Measurements from ENCODE around the gene SOAT2.

SOAT2 gene

GRCh38 chr12:53096759-53097158 is 6.5 kb upstream of the SOAT2 start:
- no peak for TF ChIP-seq CTCF (IDR thresholded peaks at IDR 0.05)

- no peak for TF ChIP-seq CTCF (IDR thresholded peaks at IDR 0.05)
These were observed 6.1 kb upstream of the SOAT2 start for GRCh38 chr12:53097207-53097563.

GRCh38 chr12:53097564-53098353 is 5.5 kb upstream of the SOAT2 start, which contains the start of gene IGFBP6:
IGFBP6 (plus strand) TSS chr12:53097667; CDS start chr12:53097718, 51 bp downstream.
- no peak for TF ChIP-seq CTCF (IDR thresholded peaks at IDR 0.05)

GRCh38 chr12:53098354-53098981 is 4.8 kb upstream of the SOAT2 start:
- TF ChIP-seq CTCF (IDR thresholded peaks at IDR 0.05) = no peak

- peak; percentile 97 for TF ChIP-seq CTCF (IDR thresholded peaks at IDR 0.05)
These were observed 4.0 kb upstream of the SOAT2 start for GRCh38 chr12:53099071-53099882.

GRCh38 chr12:53100466-53101151 is 2.7 kb upstream of the SOAT2 start:
- TF ChIP-seq CTCF (IDR thresholded peaks at IDR 0.05) = no peak

GRCh38 chr12:53101266-53101665 is 2.0 kb upstream of the SOAT2 start:
- no peak for TF ChIP-seq CTCF (IDR thresholded peaks at IDR 0.05)
